ENCODE measurements around the gene IL4.

GRCh38 chr5:132687995-132688394 lies 14.2 kb downstream of the IL4 start:
- no peak for TF ChIP-seq OSR1 (CRISPR knock-in tag; IDR thresholded peaks at IDR 0.05)
- TF ChIP-seq TCF4 (CRISPR knock-in tag; IDR thresholded peaks at IDR 0.05; ENCODE audit: borderline replicate concordance): no peak
- TF ChIP-seq ZFP3 (CRISPR knock-in tag; IDR thresholded peaks at IDR 0.05): no peak
- TF ChIP-seq PATZ1 (CRISPR knock-in tag; IDR thresholded peaks at IDR 0.05; ENCODE audit: borderline replicate concordance): no peak
- TF ChIP-seq RARB (CRISPR knock-in tag; IDR thresholded peaks at IDR 0.05): no peak
- no peak for TF ChIP-seq BACH2 (CRISPR knock-in tag; IDR thresholded peaks at IDR 0.05; ENCODE audit: borderline replicate concordance)
- no peak for TF ChIP-seq CSDC2 (CRISPR knock-in tag; IDR thresholded peaks at IDR 0.05)
- no peak for TF ChIP-seq TOX (CRISPR knock-in tag; IDR thresholded peaks at IDR 0.05; ENCODE audit: borderline replicate concordance)
- TF ChIP-seq, protein P1, sequence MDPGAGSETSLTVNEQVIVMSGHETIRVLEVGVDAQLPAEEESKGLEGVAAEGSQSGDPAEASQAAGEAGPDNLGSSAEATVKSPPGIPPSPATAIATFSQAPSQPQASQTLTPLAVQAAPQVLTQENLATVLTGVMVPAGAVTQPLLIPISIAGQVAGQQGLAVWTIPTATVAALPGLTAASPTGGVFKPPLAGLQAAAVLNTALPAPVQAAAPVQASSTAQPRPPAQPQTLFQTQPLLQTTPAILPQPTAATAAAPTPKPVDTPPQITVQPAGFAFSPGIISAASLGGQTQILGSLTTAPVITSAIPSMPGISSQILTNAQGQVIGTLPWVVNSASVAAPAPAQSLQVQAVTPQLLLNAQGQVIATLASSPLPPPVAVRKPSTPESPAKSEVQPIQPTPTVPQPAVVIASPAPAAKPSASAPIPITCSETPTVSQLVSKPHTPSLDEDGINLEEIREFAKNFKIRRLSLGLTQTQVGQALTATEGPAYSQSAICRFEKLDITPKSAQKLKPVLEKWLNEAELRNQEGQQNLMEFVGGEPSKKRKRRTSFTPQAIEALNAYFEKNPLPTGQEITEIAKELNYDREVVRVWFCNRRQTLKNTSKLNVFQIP (CRISPR knock-in tag; IDR thresholded peaks at IDR 0.05; ENCODE audit: borderline replicate concordance, low read depth): no peak
- no peak for TF ChIP-seq TSHZ2 (CRISPR knock-in tag; IDR thresholded peaks at IDR 0.05)
- TF ChIP-seq ARNTL (CRISPR knock-in tag; IDR thresholded peaks at IDR 0.05; ENCODE audit: borderline replicate concordance, low read depth): no peak
- TF ChIP-seq GLIS3 (CRISPR knock-in tag; IDR thresholded peaks at IDR 0.05): no peak
- TF ChIP-seq, protein P2, sequence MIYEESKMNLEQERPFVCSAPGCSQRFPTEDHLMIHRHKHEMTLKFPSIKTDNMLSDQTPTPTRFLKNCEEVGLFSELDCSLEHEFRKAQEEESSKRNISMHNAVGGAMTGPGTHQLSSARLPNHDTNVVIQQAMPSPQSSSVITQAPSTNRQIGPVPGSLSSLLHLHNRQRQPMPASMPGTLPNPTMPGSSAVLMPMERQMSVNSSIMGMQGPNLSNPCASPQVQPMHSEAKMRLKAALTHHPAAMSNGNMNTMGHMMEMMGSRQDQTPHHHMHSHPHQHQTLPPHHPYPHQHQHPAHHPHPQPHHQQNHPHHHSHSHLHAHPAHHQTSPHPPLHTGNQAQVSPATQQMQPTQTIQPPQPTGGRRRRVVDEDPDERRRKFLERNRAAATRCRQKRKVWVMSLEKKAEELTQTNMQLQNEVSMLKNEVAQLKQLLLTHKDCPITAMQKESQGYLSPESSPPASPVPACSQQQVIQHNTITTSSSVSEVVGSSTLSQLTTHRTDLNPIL (CRISPR knock-in tag; IDR thresholded peaks at IDR 0.05; ENCODE audit: low read depth): no peak
- TF ChIP-seq ZFP30 (CRISPR knock-in tag; IDR thresholded peaks at IDR 0.05): no peak
